ENCODE results near the gene RAMACL.

- TF ChIP-seq CTCF (IDR thresholded peaks at IDR 0.05; ENCODE audit: poor library complexity, severe bottlenecking) (no peak), TAF1 (IDR thresholded peaks at IDR 0.05; ENCODE audit: low read depth) (no peak), EZH2 (IDR thresholded peaks at IDR 0.05; ENCODE audit: borderline replicate concordance, insufficient read depth, low read length, poor library complexity, severe bottlenecking) (no peak), RAD21 (conservative IDR thresholded peaks at IDR 0.05) (no peak), REST (IDR thresholded peaks at IDR 0.05; ENCODE audit: borderline replicate concordance) (no peak), POLR2AphosphoS5 (IDR thresholded peaks at IDR 0.05) (no peak), MXI1 (conservative IDR thresholded peaks at IDR 0.05; ENCODE audit: poor library complexity, severe bottlenecking) (no peak), EP300 (conservative IDR thresholded peaks at IDR 0.05; ENCODE audit: poor library complexity, severe bottlenecking) (no peak)
Observed at GRCh38 chr6:166560222-166560621, 26.3 kb downstream of the RAMACL start.
